Kidney glomerular epithelial cell (primary cell): ENCODE results near the gene LPGAT1.

Source experiments
- DNase-seq: peaks from one replicate; lab custom pipeline; 2025; lab: John Stamatoyannopoulos, UW

The LPGAT1 gene

DNA sequence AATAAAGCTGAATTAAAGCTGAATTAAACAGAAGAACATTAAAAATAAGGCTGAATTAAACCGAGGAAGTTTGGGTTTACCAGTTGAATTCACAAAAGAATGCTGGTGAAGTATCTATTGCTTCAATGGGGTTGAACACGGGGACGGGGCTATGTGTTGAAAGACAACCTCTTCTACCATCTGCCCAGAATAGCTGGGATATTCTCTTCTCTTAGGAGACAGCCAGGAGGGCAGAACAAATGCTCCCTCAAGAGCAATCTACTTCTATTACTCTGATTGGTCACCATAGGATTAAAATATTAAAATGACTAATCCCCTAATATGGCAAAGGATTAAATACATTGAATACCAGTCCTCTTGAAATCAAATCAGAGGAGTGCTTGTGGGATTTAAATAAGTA, 68.4 kb downstream of the LPGAT1 start:
- no peak for DNase-seq

GRCh38 chr1:211761400-211761799, 69.2 kb downstream of the LPGAT1 start:
- DNase-seq = no peak

GRCh38 chr1:211756471-211757020, 74.0 kb downstream of the LPGAT1 start:
- DNase-seq = no peak

DNA sequence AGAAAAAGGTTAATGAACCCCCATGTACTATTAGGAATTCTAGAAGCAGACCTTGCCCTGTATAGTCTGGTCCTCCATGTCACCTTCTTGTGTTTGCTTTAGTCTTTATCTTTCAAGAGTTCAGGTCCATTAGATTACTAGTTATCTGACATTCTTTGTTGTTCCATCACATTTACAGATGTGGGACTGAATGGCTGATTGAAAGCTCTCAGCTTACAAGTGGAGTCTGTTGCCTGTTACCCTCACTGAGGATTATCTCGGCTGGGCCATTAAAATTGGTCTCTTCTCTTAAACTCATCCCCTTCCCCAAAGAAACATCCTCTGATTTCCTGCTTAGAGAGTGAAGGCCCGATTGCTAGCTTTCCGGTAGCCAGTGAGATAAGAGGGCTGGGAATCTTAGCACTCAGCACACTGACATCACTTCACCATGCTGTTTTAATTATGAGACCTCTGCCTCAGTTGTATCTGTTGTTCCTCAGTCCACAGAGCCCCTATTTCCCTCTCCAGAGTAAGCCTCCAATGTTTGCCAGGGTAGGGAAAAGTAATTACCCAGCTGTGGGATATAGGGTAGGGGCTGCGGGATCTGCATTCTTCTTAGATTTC, 76.8 kb downstream of the LPGAT1 start:
- no peak for DNase-seq

- DNase-seq = no peak
These were observed 77.5 kb downstream of the LPGAT1 start for GRCh38 chr1:211752951-211753486.

DNA sequence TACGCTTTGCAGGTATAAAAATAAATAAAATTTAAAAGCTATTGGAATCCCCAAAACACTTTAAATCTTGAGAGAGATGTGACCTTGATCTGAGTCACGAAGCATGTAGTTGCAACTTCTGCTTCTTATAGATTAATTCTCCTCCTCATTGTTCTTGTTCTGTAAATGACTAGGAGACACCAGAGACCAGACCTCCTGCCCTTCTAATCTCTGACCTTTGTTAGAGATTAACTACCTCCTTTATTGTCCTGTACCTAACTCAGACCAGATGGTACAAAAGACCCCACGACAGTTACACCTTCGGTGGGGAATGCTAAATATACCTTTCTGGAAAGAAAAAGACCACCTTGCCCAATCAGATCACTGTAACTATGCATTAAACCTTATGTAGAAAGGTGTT, 78.2 kb downstream of the LPGAT1 start:
- DNase-seq = no peak

DNA sequence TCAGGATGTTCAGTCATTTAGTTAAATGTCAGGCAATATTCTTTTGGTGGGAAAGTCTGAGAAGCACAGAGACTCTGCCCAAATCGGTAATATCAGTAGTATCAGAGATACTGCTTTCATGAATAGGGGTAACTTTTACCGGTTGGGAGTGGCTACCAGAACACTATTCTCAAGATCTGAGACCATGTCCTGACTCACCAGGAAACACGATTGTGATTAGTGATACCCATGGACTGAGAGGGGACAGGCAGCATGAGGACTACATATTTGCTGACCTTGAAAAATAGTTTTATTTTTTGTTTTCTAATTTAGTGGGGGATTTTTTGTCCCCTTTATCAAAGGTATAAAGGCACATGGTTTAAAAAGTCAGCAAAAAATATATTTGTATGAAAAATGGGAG, 79.1 kb downstream of the LPGAT1 start:
- no peak for DNase-seq

- no peak for DNase-seq
These were observed 80.0 kb downstream of the LPGAT1 start for GRCh38 chr1:211750599-211750998.

DNA sequence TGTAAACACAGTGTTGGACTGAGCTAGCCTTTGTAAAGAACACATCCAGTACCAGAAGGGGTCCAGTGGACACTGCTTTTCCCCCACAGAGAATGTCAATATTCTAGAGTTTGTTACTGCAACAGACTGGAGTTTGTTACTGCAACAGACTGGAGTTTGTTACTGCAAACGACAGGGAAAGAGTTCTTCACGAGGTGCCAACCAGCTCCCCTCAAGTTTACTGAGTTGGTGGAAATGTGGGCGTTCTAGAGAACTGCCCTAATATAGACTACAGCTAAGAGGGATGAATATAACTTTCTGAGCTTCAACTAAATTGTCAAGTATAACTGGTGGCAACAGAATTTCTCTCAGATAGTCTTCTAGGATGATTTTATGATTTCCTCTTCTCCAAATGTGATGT, 81.3 kb downstream of the LPGAT1 start:
- DNase-seq = no peak

DNA sequence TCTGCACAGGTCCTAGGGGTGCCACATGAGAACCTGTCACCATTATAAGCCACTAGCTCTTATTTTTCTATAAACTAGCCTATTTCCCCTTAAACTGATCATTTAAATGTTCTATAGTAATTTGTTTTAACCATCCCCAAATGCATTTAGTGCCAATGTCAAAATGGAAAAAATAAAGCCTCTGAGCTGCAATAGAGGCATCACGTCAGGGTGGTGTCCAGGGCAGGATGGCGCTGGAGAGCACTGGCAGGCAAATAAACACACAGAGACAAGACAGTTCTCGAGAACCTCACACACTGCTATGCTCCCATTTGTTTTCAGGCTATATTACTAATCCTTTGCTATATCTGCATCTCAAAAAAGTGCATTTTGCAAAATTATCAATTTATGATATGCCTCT, 81.8 kb downstream of the LPGAT1 start:
- no peak for DNase-seq

GRCh38 chr1:211742889-211743529, 87.6 kb downstream of the LPGAT1 start:
- DNase-seq = no peak

DNA sequence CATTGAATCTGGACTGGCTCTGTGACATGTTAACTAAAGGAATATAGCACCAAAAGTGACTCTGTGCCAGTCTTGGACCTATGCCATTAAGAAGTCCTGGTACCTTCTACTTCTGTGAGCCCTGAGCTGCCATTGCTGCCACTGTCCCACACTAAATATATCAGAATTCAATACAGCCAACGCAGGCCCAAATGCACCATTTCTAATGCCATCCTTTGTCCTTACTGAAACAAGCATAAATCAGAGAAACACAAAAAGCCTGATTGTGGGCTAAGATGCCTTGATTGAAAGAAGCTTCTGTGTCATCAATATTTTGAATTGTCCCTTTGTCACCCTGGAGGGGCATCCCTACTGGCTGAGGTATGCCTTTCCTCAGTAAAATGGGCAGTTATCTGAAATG, 88.3 kb downstream of the LPGAT1 start:
- DNase-seq = no peak

GRCh38 chr1:211741788-211742187, 88.8 kb downstream of the LPGAT1 start:
- no peak for DNase-seq

- no peak for DNase-seq
These were observed 89.4 kb downstream of the LPGAT1 start for GRCh38 chr1:211741116-211741515.

DNA sequence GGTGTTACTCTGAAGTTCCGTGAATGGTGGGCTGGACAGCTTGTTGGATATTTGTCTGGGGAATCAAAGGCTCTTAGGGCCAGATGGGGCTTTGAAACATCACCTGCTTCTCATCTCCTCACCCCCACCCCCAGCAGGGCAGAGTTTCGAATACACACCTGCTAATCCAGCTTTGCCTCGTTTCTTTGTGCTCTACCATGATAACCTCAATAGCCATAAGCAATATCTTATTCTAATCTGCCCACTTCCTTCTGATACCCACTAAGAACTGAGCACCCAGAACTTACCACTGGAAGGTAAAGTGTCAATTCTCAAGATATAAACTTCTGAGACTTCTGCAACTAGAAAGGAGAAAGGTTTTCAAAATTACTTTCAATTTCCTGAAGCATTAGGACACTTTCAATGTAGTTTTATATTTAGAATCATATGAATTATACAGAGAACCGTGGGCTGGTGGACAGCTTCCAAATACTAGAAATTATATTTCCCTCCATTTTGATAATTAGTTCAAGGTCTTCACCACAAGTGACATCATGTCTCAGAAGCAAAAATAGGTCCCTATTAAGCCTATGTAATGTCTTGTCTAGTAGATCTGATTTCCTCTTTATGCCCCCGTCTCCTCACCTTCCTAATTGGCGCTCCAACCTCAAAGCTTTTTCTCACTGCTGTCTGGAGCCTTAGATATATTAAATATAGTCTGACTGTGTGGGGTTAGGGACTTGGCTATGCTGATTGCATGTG, 90.7 kb downstream of the LPGAT1 start:
- no peak for DNase-seq

DNA sequence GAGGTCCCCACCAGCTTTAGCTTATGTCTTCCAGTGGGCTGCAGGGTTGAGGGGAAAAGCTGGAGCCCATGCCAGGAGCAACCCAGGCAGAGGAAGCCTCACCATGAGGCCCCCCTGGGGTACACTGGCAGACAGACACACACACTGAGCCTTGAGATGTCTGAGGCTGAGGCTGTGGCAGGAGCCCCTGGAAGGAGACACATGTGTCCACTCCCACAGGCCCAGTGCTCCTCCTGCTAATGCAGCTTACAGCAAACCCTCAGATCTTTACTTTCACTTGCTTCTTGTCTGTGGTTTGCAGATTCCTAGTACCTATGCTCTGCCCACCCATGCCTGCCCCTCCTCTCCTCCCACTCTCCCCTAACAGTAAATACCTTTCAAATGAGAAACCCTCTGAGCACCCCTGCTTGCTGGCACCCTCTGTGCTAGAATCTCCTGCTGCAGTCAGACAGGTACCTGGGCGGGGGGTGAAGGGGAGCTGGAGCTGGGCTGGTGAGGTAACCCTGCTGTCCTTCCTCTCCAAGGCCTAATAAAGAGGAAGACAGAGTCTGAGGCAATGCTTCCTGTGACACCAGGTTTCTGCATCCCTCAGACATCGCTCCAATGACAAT, 91.8 kb downstream of the LPGAT1 start:
- DNase-seq = peak; percentile 41

GRCh38 chr1:211738096-211738690, 92.4 kb downstream of the LPGAT1 start:
- DNase-seq = no peak

DNA sequence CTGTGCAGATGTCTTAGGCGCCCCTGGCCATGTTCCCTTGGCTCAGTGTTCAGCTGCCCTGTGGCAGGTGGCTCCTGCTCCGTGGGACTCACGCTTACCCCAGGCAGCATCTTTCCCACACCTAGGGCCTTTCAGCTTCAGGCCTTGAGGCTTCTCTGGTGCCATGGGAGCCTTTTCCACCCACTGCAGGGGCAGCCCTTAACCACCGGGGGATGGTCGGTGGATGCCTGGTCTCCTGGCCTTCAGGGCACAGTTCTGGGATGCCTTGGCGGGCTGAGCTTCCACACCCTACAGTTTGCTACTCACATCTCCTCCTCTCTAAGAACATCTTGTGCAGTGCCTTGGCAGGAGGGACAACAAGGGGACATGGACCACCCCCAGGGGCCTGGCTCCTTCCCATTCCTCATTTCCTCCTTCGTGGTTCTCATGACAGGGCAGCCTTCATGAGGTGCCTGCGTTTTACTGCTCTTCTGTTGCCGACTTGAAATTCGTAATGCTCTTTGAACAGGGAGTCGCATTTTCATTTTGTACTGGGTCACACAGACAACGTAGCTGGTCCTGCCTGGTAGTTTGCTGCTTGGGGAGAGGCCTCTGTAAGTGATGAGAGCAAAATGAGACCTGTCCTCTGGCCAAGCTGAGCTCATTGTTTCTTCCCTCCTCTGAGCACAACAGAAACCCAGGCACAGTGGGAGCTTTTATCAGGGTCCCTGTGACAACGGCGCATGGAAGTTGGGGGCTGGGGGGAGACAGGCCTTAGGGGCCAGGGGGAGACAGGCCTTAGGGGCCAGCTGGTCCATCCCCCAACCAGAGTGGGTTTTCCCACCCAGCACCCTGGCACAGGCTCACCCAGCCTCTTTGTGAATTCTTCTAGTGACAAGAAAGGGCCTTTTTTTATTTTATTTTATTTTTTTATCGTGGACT, 93.2 kb downstream of the LPGAT1 start:
- no peak for DNase-seq

GRCh38 chr1:211736351-211736915, 94.1 kb downstream of the LPGAT1 start:
- DNase-seq = no peak
